A549 (cell line): ENCODE measurements around the gene TMEM250.

Experiments
- EP300 ChIP-seq, 2 experiments: fragments of >200 bp; sonication (Bioruptor Twin); formaldehyde crosslinking; IDR thresholded peaks; 2 replicates in 1 of 2; 3 replicates in 1 of 2; pipeline ENCODE4 v1.6.1; 2016 to 2017
- POLR2A ChIP-seq: IDR thresholded peaks from 2 replicates; pipeline ENCODE4 v1.6.1; 2012; ENCODE audit warnings: mild to moderate bottlenecking, low read length
- TF ChIP-seq, protein P1 (sequence below): fragments of 250-450 bp; sonication (Bioruptor Pico); IDR thresholded peaks from 2 replicates; pipeline ENCODE4 v1.5.0; 2021; ENCODE audit warnings: mild to moderate bottlenecking, moderate library complexity, borderline replicate concordance
- TF ChIP-seq, protein P2 (sequence below): IDR thresholded peaks from 2 replicates; pipeline ENCODE4 v1.6.1; 2012
- TF ChIP-seq, protein P3 (sequence below): fragments of >200 bp; sonication (Bioruptor Twin); formaldehyde crosslinking; IDR thresholded peaks from 3 replicates; pipeline ENCODE4 v1.5.1; 2016

DNA sequence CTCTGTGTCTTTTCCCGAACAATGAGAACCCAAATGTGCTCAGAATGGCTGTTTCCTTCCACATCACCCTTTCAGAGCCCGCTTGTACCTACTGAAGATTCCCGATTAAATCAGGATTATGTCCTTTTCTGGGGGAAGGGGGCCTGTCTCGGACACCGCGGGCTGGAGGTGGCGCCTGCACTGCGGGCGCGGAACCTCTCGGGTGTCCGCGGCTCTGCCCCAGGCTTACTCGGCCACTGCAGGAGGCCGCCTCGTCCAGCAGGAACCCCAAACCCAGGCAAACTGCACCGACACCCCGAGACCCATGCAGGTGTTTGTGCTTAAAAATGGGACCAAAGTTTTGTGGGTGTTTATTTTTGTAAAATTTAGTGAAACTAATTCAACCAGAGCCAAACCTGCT is 8.6 kb upstream of the TMEM250 start:
- TF ChIP-seq EP300 (IDR thresholded peaks at IDR 0.05) (no peak), POLR2A (no peak)
- TF ChIP-seq, protein P1, sequence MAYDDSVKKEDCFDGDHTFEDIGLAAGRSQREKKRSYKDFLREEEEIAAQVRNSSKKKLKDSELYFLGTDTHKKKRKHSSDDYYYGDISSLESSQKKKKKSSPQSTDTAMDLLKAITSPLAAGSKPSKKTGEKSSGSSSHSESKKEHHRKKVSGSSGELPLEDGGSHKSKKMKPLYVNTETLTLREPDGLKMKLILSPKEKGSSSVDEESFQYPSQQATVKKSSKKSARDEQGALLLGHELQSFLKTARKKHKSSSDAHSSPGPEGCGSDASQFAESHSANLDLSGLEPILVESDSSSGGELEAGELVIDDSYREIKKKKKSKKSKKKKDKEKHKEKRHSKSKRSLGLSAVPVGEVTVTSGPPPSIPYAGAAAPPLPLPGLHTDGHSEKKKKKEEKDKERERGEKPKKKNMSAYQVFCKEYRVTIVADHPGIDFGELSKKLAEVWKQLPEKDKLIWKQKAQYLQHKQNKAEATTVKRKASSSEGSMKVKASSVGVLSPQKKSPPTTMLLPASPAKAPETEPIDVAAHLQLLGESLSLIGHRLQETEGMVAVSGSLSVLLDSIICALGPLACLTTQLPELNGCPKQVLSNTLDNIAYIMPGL: no peak
- TF ChIP-seq, protein P2, sequence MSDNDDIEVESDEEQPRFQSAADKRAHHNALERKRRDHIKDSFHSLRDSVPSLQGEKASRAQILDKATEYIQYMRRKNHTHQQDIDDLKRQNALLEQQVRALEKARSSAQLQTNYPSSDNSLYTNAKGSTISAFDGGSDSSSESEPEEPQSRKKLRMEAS: no peak
- TF ChIP-seq, protein P3, sequence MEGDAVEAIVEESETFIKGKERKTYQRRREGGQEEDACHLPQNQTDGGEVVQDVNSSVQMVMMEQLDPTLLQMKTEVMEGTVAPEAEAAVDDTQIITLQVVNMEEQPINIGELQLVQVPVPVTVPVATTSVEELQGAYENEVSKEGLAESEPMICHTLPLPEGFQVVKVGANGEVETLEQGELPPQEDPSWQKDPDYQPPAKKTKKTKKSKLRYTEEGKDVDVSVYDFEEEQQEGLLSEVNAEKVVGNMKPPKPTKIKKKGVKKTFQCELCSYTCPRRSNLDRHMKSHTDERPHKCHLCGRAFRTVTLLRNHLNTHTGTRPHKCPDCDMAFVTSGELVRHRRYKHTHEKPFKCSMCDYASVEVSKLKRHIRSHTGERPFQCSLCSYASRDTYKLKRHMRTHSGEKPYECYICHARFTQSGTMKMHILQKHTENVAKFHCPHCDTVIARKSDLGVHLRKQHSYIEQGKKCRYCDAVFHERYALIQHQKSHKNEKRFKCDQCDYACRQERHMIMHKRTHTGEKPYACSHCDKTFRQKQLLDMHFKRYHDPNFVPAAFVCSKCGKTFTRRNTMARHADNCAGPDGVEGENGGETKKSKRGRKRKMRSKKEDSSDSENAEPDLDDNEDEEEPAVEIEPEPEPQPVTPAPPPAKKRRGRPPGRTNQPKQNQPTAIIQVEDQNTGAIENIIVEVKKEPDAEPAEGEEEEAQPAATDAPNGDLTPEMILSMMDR: no peak
